Embryonic facial prominence (tissue), 1 donor: ENCODE measurements around the gene MPO.

Experiments
- DNase-seq: peaks from one replicate; pipeline ENCODE4 v3.0.0-alpha.2; 2016; ENCODE audit errors: extremely low spot score

The MPO gene

DNA sequence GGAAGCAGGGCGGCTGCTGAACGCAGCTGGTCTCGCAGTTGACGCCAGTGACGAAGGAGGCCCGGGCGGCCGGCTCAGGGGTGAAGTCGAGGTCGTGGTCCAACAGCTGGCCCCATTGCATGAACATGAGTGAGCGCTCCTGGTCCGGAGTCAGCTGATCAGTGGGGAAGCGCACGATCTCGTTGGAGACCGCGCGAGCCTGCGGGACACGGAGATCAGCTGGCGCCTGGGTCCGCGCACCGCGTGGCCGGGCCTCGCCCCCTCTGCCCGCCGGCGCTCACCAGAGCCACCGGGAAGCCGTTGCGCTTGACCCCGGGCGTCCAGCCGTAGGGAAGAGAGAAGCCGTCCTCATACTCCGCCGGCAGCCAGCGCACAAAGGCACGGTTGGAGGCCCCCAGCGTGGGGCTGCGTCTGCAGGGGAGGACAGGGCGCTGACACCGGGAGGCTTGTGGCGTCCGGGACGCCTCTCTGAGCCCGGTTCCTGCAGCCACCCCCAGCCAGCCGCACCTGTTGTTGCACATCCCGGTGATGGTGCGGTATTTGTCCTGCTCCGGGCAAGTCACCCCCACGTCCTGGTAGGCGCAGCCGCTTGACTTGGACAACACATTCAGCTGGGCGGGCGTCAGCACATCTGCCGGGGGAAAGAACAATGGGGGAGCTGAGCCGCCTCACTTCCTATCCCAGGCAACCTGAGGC is 1.6 kb downstream of the MPO start:
- DNase-seq = no peak

DNA sequence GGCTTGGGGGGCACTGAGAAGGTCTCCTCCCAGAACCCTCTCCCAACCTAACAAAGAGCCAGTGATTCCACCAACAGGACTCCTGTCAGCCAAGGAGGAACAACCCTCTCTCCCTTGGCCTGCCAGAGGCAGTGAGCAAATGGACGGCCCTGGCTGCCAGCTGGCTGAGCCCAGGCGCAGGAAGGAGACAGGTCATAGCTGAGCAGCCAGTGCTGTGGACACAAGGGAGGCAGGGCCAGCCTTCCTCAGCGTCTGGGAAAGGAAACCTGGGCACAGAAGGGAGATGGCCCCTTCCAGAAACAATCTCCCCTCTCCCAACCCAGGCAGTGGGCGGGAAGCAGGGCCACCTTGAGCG is 2.1 kb downstream of the MPO start:
- no peak for DNase-seq

GRCh38 chr17:58277802-58278595 is 2.7 kb downstream of the MPO start:
- no peak for DNase-seq

DNA sequence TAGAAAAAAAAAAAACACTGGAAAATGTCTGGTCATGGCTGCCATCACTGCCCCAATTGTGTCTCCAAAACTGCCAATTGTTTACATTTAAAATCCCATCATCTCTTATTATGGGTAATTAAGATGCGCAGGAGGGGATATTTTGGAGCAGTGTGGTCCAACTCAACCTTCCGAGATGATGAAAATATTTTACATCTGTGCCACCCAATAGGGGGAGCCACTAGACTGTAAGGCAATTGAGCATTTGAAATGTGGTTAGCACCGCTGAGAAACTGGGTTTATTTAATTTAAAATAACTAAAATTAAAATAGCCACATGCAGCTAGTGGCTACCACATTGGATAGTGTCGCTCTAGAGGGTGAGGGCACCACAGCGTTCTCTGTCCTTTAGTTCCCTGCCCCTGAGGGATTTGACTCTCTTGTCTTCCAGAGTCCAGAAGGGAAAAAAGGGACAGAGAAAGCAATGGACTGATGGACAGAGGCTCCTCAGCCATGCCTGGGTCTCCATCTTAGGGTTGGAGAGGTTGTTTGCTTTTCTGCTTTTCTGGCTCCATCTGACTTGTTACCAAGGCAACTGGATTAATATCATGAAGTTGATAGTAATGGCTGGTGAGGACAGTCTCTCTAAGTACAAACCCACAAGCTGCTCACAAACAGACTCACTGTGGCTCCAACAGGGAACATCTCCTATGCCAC is 3.5 kb downstream of the MPO start:
- DNase-seq = no peak

DNA sequence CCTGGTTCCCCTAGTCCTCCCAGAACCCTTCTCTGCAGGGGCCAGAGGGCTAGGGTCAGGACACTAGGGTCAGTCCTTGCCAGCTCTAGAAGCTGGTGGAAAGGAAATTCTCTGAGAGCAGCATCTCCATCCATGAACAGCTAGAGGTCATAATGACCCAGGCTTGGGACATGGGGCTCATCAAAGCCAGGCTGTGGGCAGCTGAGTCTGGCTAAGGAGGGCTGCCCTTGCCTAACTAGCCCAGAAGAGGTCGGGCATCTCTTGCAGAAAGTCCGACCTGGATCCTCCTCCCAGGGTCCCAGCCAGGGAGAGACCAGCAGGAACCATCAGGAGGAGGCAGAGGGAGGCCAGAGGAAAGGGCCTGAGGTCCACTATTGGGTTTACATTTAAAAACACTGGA is 4.3 kb downstream of the MPO start:
- DNase-seq = no peak

GRCh38 chr17:58275417-58275816 is 5.3 kb downstream of the MPO start:
- DNase-seq = no peak

DNA sequence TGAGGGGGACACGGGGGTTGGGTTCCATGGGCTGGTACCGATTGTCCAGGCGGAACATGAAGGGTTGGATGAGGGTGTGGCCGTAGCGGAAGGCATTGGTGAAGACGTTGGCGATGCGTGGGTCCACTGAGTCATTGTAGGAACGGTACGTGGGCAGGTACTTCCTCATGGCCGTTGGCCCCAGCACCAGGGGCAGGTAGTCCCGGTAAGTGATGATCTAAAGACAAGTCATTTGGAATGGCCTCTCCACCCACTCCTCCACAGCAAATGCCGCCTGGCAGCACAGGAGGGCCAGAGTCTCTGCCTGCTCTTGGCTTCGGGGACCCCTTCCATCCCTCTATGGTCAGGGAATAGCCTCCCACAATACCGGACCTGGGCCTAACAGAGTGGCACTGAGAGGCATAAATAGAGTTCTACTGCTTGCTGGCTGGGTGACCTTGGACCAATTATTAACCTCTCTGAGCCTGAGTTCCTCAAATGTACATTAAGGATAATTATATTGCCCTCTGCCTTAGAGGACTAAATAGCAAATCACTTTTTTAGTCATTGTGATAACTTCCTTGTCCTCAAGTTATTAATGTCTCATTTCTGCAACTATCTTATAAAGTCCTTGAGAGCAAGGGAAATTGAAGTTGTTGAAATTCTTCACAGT is 7.2 kb downstream of the MPO start:
- DNase-seq = no peak

- DNase-seq = no peak
These were observed 8.1 kb downstream of the MPO start for GRCh38 chr17:58272367-58273280.

- no peak for DNase-seq
These were observed 9.4 kb downstream of the MPO start for GRCh38 chr17:58271216-58271931.

- DNase-seq = no peak
These were observed 10.1 kb downstream of the MPO start for GRCh38 chr17:58270476-58271215.

- no peak for DNase-seq
These were observed 11.0 kb downstream of the MPO start for GRCh38 chr17:58269557-58270291.

DNA sequence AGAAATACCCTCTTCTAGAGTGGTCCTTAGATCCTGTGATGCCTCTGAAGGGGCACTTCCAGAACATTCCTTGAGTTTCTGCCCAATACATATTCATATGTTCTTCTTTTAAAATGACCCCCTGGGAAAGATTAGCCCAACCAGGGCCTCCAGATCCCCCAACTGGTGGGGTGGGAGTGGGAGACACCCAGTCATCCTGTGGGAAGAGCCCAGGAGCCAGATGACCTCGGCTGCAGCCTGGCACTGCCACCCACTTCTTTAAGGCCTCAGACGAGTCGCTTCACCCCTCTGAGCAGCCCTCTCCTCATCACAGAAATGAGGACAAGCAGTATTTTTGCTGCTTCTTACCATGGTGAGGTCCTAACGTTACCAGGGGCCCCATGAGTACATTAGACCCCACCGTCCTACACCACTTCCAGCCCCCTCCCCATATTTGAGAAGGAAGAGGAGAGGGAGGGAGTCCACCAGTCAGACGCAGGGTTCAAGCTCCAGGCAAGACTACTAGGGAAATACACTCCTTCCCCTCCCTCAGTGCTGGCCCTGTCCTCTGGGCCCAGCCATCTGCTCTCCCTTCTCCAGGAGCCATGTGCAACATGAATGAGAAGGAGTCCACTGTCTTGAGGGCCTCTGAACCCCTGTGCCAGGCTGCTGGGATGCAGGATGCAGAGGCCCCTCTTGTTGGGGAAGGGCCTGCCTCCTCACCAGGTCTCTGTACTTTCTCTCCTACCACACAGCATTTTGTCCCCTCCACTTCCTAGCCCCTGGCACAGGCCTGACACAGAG is 11.8 kb downstream of the MPO start:
- DNase-seq = no peak

DNA sequence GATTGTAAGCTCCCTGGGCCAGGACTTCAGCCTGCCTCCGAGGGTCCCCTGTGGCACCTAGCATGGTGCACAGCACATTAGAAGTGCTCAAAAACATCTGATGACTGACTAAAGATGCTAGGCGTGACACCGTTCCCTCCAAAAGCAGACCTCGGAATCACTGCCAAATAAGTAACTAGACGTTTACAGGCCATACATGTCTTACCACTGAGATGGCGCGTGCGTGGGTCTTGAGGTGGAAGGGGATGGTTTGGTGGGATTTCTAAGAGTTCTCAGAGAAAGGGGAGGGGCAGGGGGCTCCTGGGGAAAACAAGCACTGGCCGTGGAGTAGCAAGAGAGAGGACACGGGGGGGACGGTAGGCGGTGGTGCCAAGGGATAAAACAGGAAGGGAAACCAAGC is 12.4 kb downstream of the MPO start:
- DNase-seq = no peak

DNA sequence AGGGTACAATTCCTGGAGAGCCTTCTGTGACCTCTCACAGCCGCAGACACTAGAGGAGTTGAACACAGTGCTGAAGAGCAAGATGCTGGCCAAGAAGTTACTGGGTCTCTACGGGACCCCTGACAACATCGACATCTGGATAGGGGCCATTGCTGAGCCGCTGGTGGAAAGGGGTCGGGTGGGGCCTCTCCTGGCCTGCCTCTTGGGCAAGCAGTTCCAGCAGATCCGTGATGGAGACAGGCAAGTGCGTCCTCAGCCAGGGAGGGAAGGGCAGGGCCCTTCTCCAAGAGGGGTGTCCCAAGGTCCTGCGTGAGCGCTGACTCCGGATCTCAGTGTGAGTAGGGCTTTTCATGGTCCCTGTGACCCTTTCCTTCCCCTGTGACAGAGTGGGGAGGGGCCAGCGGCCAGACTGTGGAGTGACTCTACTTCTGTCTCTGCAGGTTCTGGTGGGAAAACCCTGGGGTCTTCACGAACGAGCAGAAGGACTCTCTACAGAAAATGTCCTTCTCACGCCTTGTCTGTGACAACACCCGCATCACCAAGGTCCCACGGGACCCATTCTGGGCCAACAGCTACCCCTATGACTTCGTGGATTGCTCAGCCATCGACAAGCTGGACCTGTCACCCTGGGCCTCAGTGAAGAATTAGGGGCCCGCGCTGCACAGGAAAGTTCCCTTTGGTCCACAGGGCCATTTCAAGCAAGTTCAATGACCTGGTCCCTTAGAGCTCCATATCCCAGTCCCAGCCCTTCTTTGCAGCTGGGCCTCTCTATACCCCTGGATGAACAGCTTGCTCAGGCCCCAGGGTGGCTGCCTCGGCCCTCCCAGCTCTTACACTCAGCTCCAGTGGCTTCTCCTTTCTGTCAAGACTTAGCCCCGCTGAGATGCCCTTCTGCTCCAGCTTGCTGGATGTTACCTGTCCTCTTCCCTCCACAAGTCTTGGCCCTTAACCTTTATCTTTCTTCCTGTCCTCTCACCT is 13.1 kb downstream of the MPO start:
- no peak for DNase-seq

- DNase-seq = no peak
These were observed 14.5 kb downstream of the MPO start for GRCh38 chr17:58265902-58266875.

DNA sequence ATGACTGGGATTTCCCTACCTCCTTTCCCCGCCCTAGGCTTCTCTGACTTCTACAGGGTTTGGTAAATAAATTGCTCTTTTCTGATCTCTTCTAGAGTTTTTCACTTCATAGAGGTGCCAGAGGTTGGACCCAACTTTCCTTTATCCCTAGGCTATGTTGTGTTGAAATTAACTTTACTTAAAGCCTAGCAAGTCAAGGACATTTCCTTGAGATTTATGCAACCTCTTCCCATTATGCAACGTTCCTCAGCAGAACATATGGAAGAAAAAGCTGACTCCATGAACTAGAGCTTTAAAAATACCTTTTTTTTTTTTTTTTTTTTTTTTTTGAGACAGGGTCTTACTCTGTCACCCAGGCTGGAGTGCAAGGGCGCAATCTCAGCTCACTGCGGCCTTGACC is 15.5 kb downstream of the MPO start:
- no peak for DNase-seq
